Adrenal gland (tissue), 12 donors: ENCODE results near the gene MTARC2. TPM values are rescaled to one million over a fixed set of nuclear protein-coding genes. Genes with fewer than 3 reads are reported as not detected.

Experiments
- DNase-seq, 7 donors: peaks; one replicate each; pipeline ENCODE4 v3.0.0-alpha.2; 2019 to 2020
- H3K27ac ChIP-seq, 5 donors: fragments of 200-600 bp; sonication (generic) in 4 of 5; 1 replicate in 3 of 5; 2 replicates in 2 of 5; pipeline versions ENCODE4 v1.5.1 to v1.8.0; 2016 to 2020; ENCODE audit warnings: mild to moderate bottlenecking in 1 of 5
- H3K27me3 ChIP-seq: fragments of 200-600 bp; 2 replicates; pipeline ENCODE4 v1.8.0; 2021
- H3K36me3 ChIP-seq, 2 donors: fragments of 200-600 bp; replicated peaks in 1 of 2; 1 replicate in 1 of 2; 2 replicates in 1 of 2; pipeline versions ENCODE4 v1.5.1 to v1.8.0; 2018 to 2022
- H3K4me1 ChIP-seq, 2 donors: fragments of 200-600 bp; replicated peaks in 1 of 2; 1 replicate in 1 of 2; 2 replicates in 1 of 2; pipeline versions ENCODE4 v1.5.1 to v1.8.0; 2018 to 2021
- H3K4me3 ChIP-seq, 4 donors: fragments of 200-600 bp; sonication (generic) in 3 of 4; one replicate each; pipeline ENCODE4 v1.5.1; 2016 to 2018
- H3K9me3 ChIP-seq, 3 donors: fragments of 200-600 bp; sonication (generic) in 1 of 3; replicated peaks in 1 of 3; 1 replicate in 2 of 3; 2 replicates in 1 of 3; pipeline versions ENCODE4 v1.5.1 to v1.8.0; 2016 to 2021
- CTCF ChIP-seq, 6 experiments: fragments of 450-650 bp in 4 of 6; fragments of 200-600 bp in 2 of 6; sonication (generic) in 1 of 6; IDR thresholded peaks; 1 replicate in 5 of 6; 2 replicates in 1 of 6; pipeline versions ENCODE4 v1.5.1 to v1.8.0; 2016 to 2021; ENCODE audit warnings: antibody characterized with exemption in 6 of 6, mild to moderate bottlenecking in 2 of 6, moderate library complexity in 1 of 6
- POLR2A ChIP-seq, 2 donors: fragments of 450-650 bp; IDR thresholded peaks; one replicate each; pipeline ENCODE4 v1.6.1; 2017; ENCODE audit warnings: antibody characterized with exemption in 2 of 2, mild to moderate bottlenecking in 2 of 2, moderate library complexity in 1 of 2
- WGBS, 4 donors: extraction: QIAGEN DNeasy Blood & Tissue Kit in 2 of 4; methylation state at CpG; one replicate each; pipeline versions ENCODE4 v1.1.5 to v1.1.7; 2013 to 2017; 5-methylcytosine and 5-hydroxymethylcytosine counted together
- intact Hi-C, 2 donors: fragments of 100-400 bp; cut with DNase I; formaldehyde crosslinking; loops; one replicate each; pipeline versions ENCODE4 v1.14.1 to v1.15.0; 2022 to 2023
- polyA plus RNA-seq, 3 donors: library from polyadenylated mRNA; stranded (reverse); fragments of 200-250 nt in 2 of 3; fragments of 350-450 nt in 1 of 3; fragmentation: Illumina TruSeq in 1 of 3; extraction: RNeasy Lipid Tissue Mini Kit (QIAGEN cat#74804) in 1 of 3; gene quantifications; one replicate each; pipeline ENCODE4 v1.2.3, GENCODE V29; 2013 to 2014
- total RNA-seq, 9 donors: library from RNA; depleted of rRNA in 4 of 9; stranded (reverse); fragments of >200 nt in 4 of 9; fragments of 120-200 nt in 1 of 9; fragmentation: NEBNext Ultra II Directional in 1 of 9; extraction: Animal tissue kit (Norgen Biotek cat#: 25700) in 1 of 9; gene quantifications; one replicate each; pipeline versions ENCODE4 v1.1.0 to v1.2.4, GENCODE V29; 2013 to 2023
- donor health status: healthy with polysubstance abuse.
- donor health status: Bipolar disorder and iron deficiency.
- donor health status: DM: yes; HTN: yes; CAD: no.
- donor health status: DM: no; HTN: no; CAD: no.
- donor health status: DM: no; HTN: no; CAD: no.
- donor health status: DM: yes; HTN: yes; CAD: no.

MTARC2 gene
- total and polyA plus RNA-seq, 12 donors, result 13.7 to 48.6 (median 29.8) TPM

GRCh38 chr1:220746851-220747250 lies 1.3 kb upstream of the MTARC2 start:
- no peak overlapping the region for H3K4me3 ChIP-seq
- intact Hi-C loops, result no loop called here
- no peak for DNase-seq
- no peak overlapping the region for H3K27ac ChIP-seq
- no peak for TF ChIP-seq CTCF (IDR thresholded peaks at IDR 0.05)
- no peak for TF ChIP-seq POLR2A (IDR thresholded peaks at IDR 0.05)
- 92 to 97% (median 95%) methylated on average over 3 of the region's 3 CpGs for WGBS, 4 donors
- H3K27me3 ChIP-seq, result no peaks in the 10 kb centered on the region
- H3K36me3 ChIP-seq, result no peaks in the 10 kb centered on the region
- peaks cover 10 to 35% of the 10 kb centered on the region in 2 donors for H3K4me1 ChIP-seq
- no peaks in the 10 kb centered on the region for H3K9me3 ChIP-seq

- peak in 2 of 6 experiments; percentile 15 to 31 for TF ChIP-seq CTCF (IDR thresholded peaks at IDR 0.05)
- no peak for TF ChIP-seq POLR2A (IDR thresholded peaks at IDR 0.05)
- WGBS, 4 donors, result 18 to 23% (median 22%) methylated on average over 18 of the region's 18 CpGs
- DNase-seq, result no peak
- Histone ChIP-seq H3K27ac (peak overlapping the region in 3 of 5 donors; percentile 83 to 95 (median 89)), H3K36me3 (no peaks in the 10 kb centered on the region), H3K4me3 (peak overlapping the region in 2 of 4 donors; percentile 35 to 83), H3K27me3 (no peaks in the 10 kb centered on the region), H3K9me3 (no peaks in the 10 kb centered on the region), H3K4me1 (peaks cover 10 to 37% of the 10 kb centered on the region in 2 donors)
- intact Hi-C loops, result no loop called here
Measured at GRCh38 chr1:220747437-220748088, 559 bp upstream of the MTARC2 start.

- intact Hi-C loops, result no loop called here
- no peak for TF ChIP-seq CTCF (IDR thresholded peaks at IDR 0.05)
- TF ChIP-seq POLR2A (IDR thresholded peaks at IDR 0.05), result no peak
- DNase-seq, result no peak
- Histone ChIP-seq H3K9me3 (no peaks in the 10 kb centered on the region), H3K4me3 (peak overlapping the region in 3 of 4 donors; percentile 35 to 83 (median 42)), H3K4me1 (peaks cover 10 to 37% of the 10 kb centered on the region in 2 donors), H3K27ac (peak overlapping the region in 4 of 5 donors; percentile 74 to 95 (median 86)), H3K36me3 (no peaks in the 10 kb centered on the region), H3K27me3 (no peaks in the 10 kb centered on the region)
- WGBS, 4 donors, result 0 to 9% (median 2%) methylated on average over 1 to 3 of the region's 3 CpGs
Measured at GRCh38 chr1:220748936-220749335, 814 bp downstream of the MTARC2 start.

- peaks cover 10 to 37% of the 10 kb centered on the region in 2 donors for H3K4me1 ChIP-seq
- H3K27ac ChIP-seq, result peak overlapping the region in 2 of 5 donors; percentile 13 to 17
- intact Hi-C loops, result no loop called here
Measured at GRCh38 chr1:220750131-220750515, 2.0 kb downstream of the MTARC2 start.

More at GRCh38 chr1:220750131-220750515, 2.0 kb downstream of the MTARC2 start:
- DNase-seq, result no peak
- no peak for TF ChIP-seq POLR2A (IDR thresholded peaks at IDR 0.05)
- TF ChIP-seq CTCF (IDR thresholded peaks at IDR 0.05), result no peak
- Histone ChIP-seq H3K9me3 (no peaks in the 10 kb centered on the region), H3K4me3 (peak overlapping the region in 1 of 4 donors; percentile 5), H3K27me3 (no peaks in the 10 kb centered on the region), H3K36me3 (peaks cover 0 to 6% of the 10 kb centered on the region in 2 donors)
- WGBS, 4 donors, result 57 to 59% (median 57%) methylated on average over 6 of the region's 6 CpGs
